OCI-LY3 (cell line): ENCODE results near the gene GDPD5.

Source experiments
- EZH2phosphoT487 ChIP-seq: fragments of 200-600 bp; shearing (Covaris generic); IDR thresholded peaks from 2 replicates; pipeline ENCODE4 v1.6.1; 2018; ENCODE audit warnings: antibody characterized with exemption, mixed run types, low read depth
- TF ChIP-seq, protein P1 (sequence below): fragments of 200-600, 300-600 bp; sonication (generic); IDR thresholded peaks from 2 replicates; pipeline ENCODE4 v1.5.1; 2014; ENCODE audit warnings: antibody characterized with exemption, low read length, low read depth

DNA sequence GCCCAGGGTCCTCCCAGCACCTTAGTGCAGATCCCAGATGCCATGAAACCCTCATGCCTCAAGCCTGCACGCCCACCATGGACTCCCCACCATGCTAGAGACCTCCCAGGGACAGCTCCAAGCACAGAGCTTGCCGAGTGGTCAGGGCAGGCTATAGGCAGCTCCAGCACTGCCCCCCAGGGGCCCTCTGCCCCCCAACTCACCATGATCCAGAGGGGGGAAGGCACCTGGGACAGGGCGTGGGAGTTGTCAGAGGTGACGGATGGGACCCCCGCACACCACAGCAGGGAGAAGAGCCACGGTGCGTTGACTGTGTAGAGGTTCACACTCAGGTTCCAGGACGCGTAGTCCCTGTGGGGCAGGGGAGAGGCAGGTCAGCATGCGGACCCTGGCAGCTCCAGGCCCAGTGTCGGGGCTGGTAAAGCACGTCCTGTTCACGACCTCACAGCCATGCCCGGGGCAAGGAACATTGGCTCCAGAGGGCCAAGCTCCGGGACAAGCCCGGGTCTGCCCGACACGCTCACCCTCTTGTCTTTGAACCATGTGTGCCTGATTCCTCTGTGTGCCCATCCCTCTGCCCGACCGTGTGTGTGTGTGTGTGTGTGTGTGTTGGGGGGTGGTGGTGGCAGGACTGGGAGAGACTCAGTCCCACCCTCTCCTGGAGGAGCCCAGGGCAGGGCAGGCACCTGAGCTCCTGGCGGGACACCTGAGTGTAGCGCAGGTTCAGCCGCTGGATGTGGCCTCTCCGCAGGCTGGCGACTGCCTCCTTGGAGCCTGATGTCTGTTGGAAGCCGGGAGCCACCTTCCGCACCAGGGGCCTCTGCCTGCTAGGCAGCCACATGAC is 84.6 kb downstream of the GDPD5 start:
- TF ChIP-seq, protein P1, sequence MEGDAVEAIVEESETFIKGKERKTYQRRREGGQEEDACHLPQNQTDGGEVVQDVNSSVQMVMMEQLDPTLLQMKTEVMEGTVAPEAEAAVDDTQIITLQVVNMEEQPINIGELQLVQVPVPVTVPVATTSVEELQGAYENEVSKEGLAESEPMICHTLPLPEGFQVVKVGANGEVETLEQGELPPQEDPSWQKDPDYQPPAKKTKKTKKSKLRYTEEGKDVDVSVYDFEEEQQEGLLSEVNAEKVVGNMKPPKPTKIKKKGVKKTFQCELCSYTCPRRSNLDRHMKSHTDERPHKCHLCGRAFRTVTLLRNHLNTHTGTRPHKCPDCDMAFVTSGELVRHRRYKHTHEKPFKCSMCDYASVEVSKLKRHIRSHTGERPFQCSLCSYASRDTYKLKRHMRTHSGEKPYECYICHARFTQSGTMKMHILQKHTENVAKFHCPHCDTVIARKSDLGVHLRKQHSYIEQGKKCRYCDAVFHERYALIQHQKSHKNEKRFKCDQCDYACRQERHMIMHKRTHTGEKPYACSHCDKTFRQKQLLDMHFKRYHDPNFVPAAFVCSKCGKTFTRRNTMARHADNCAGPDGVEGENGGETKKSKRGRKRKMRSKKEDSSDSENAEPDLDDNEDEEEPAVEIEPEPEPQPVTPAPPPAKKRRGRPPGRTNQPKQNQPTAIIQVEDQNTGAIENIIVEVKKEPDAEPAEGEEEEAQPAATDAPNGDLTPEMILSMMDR: no peak
- no peak for TF ChIP-seq EZH2phosphoT487
